ENCODE data around the gene KRT74.

GRCh38 chr12:52602552-52602951 is 28.9 kb upstream of the KRT74 start:
- TF ChIP-seq REST (IDR thresholded peaks at IDR 0.05) (no peak), RCOR1 (IDR thresholded peaks at IDR 0.05; ENCODE audit: low read depth, low read length) (no peak), CTCF (IDR thresholded peaks at IDR 0.05) (no peak), KDM1A (IDR thresholded peaks at IDR 0.05; ENCODE audit: low read depth) (no peak), SREBF2 (IDR thresholded peaks at IDR 0.05) (no peak), EP300 (IDR thresholded peaks at IDR 0.05) (no peak), TP53 (CRISPR knock-in tag; IDR thresholded peaks at IDR 0.05) (no peak), POLR2A (IDR thresholded peaks at IDR 0.05; ENCODE audit: low read length) (no peak), RAD21 (conservative IDR thresholded peaks at IDR 0.05 in 1 of 2, IDR thresholded peaks at IDR 0.05 in 1 of 2) (no peak)

Measured in A549 (cell line).